Gastrocnemius medialis (tissue), 4 donors: ENCODE measurements around the gene LRMDA.

ENCODE experiments used
- POLR2A ChIP-seq, 2 donors: fragments of 450-650 bp; IDR thresholded peaks; one replicate each; pipeline ENCODE4 v1.6.1; 2017; ENCODE audit warnings: antibody characterized with exemption in 2 of 2, mild to moderate bottlenecking in 2 of 2, moderate library complexity in 2 of 2
- TF ChIP-seq, protein P1 (sequence below), 5 experiments: fragments of 450-650 bp in 3 of 5; fragments of 200-600 bp in 2 of 5; sonication (generic) in 2 of 5; IDR thresholded peaks in 4 of 5; conservative IDR thresholded peaks in 1 of 5; 1 replicate in 4 of 5; 2 replicates in 1 of 5; pipeline ENCODE4 v1.5.1; 2016 to 2019; ENCODE audit warnings: antibody characterized with exemption in 5 of 5, mild to moderate bottlenecking in 3 of 5, moderate library complexity in 3 of 5

GRCh38 chr10:76071653-76072365 lies 640.4 kb downstream of the LRMDA start:
- TF ChIP-seq, protein P1, sequence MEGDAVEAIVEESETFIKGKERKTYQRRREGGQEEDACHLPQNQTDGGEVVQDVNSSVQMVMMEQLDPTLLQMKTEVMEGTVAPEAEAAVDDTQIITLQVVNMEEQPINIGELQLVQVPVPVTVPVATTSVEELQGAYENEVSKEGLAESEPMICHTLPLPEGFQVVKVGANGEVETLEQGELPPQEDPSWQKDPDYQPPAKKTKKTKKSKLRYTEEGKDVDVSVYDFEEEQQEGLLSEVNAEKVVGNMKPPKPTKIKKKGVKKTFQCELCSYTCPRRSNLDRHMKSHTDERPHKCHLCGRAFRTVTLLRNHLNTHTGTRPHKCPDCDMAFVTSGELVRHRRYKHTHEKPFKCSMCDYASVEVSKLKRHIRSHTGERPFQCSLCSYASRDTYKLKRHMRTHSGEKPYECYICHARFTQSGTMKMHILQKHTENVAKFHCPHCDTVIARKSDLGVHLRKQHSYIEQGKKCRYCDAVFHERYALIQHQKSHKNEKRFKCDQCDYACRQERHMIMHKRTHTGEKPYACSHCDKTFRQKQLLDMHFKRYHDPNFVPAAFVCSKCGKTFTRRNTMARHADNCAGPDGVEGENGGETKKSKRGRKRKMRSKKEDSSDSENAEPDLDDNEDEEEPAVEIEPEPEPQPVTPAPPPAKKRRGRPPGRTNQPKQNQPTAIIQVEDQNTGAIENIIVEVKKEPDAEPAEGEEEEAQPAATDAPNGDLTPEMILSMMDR (IDR thresholded peaks at IDR 0.05 in 4 of 5, conservative IDR thresholded peaks at IDR 0.05 in 1 of 5): no peak
- TF ChIP-seq POLR2A (IDR thresholded peaks at IDR 0.05): no peak
